HepG2 (cell line): ENCODE measurements around the gene DHX32. TPM values are rescaled to one million over a fixed set of nuclear protein-coding genes. Genes with fewer than 3 reads are reported as not detected.
"Not testable (repeated sequence)": the region's sequence is repeated elsewhere in the genome, so short reads cannot be mapped to it uniquely, and the experiment has no call there.

Experiments used
- ATAC-seq: fragments of 200-7000 bp; cut with Tn5 transposase; 3 replicates; pipeline ENCODE4 v1.9.1; 2020; ENCODE audit warnings: mild to moderate bottlenecking, moderate library complexity
- BruUV-seq: library from RNA; stranded (reverse); fragments of 400-500 nt; replicated peaks from 2 replicates; lab custom pipeline; 2021; lab: Mats Ljungman, UMichigan
- CTCF ChIA-PET: fragments of 300-600 bp; formaldehyde crosslinking; extraction: SDS; loops from one replicate; lab custom pipeline; 2021; ENCODE audit warnings: low total read pairs, inconsistent platforms, low intra/inter-chr PET ratio; lab: Yijun Ruan, JAX
- POLR2A ChIA-PET: fragments of 350-600 bp; sonication (Branson Sonifier 250); formaldehyde crosslinking; loops from one replicate; lab custom pipeline; 2020; ENCODE audit warnings: antibody characterized with exemption, inconsistent platforms; lab: Yijun Ruan, JAX
- DNase-seq: peaks from one replicate; pipeline ENCODE4 v3.0.0-alpha.2; 2015; ENCODE audit warnings: low spot score
- FAIRE-seq: peaks from 3 replicates; lab custom pipeline; 2011; peaks lifted over from hg19 to GRCh38; lab: Jason Lieb, UNC
- H2AFZ ChIP-seq: one replicate; pipeline ENCODE4 v1.6.1; 2011; ENCODE audit warnings: low read length, inconsistent platforms
- H3K27ac ChIP-seq: fragments of 300-600 bp; 3 replicates; pipeline ENCODE4 v1.8.0; 2011; ENCODE audit warnings: mixed run types, mild to moderate bottlenecking, mixed read lengths, low read length, inconsistent platforms; ENCODE audit not compliant: insufficient read depth; ENCODE audit errors: extremely low read length
- H3K27me3 ChIP-seq, 2 experiments: fragments of 200-600 bp in 1 of 2; 2 replicates in 1 of 2; 3 replicates in 1 of 2; pipeline versions ENCODE4 v1.6.0 to v1.8.0; 2011; ENCODE audit warnings: low read length in 2 of 2, mild to moderate bottlenecking in 2 of 2, moderate library complexity in 2 of 2, inconsistent platforms in 1 of 2; ENCODE audit not compliant: insufficient read depth in 2 of 2, control insufficient read depth in 1 of 2
- H3K36me3 ChIP-seq, 2 experiments: fragments of 200-600 bp in 1 of 2; replicated peaks in 1 of 2; 2 replicates in 1 of 2; 3 replicates in 1 of 2; pipeline versions ENCODE4 v1.5.1 to v1.8.0; 2011; ENCODE audit warnings: low read length in 2 of 2, inconsistent platforms in 1 of 2; ENCODE audit not compliant: insufficient read depth in 2 of 2, control insufficient read depth in 1 of 2
- H3K4me1 ChIP-seq: 2 replicates; pipeline ENCODE4 v1.5.1; 2012; ENCODE audit warnings: low read length, inconsistent platforms; ENCODE audit not compliant: insufficient read depth
- H3K4me2 ChIP-seq: 2 replicates; pipeline ENCODE4 v1.6.0; 2011; ENCODE audit warnings: low read depth, low read length, inconsistent platforms
- H3K4me3 ChIP-seq, 3 experiments: fragments of 200-600 bp in 1 of 3; sonication (generic), shearing (Covaris generic) in 1 of 3; replicated peaks in 1 of 3; 2 replicates each; pipeline ENCODE4 v1.5.1; 2011 to 2016; ENCODE audit warnings: low read length in 3 of 3, inconsistent platforms in 2 of 3, low read depth in 2 of 3, mild to moderate bottlenecking in 2 of 3, control low read depth in 1 of 3, mixed read lengths in 1 of 3; ENCODE audit not compliant: insufficient read depth in 1 of 3
- H3K79me2 ChIP-seq: one replicate; pipeline ENCODE4 v1.6.1; 2011; ENCODE audit warnings: low read length, inconsistent platforms; ENCODE audit not compliant: insufficient read depth
- H3K9ac ChIP-seq: 2 replicates; pipeline ENCODE4 v1.6.0; 2011; ENCODE audit warnings: mild to moderate bottlenecking, low read depth, low read length, inconsistent platforms; ENCODE audit not compliant: insufficient read depth
- H3K9me3 ChIP-seq: 2 replicates; pipeline ENCODE4 v1.5.1; 2012; ENCODE audit warnings: mild to moderate bottlenecking, low read length
- H4K20me1 ChIP-seq: 2 replicates; pipeline ENCODE4 v1.6.0; 2011; ENCODE audit warnings: inconsistent platforms, mild to moderate bottlenecking, low read length, moderate library complexity; ENCODE audit not compliant: insufficient read depth
- HDAC2 ChIP-seq: sonication (generic); formaldehyde crosslinking; IDR thresholded peaks from 2 replicates; pipeline ENCODE4 v1.4.0; 2020; ENCODE audit warnings: missing genetic modification reagents
- KDM2A ChIP-seq: sonication (generic); formaldehyde crosslinking; IDR thresholded peaks from 2 replicates; pipeline ENCODE4 v1.4.0; 2020; ENCODE audit warnings: low read depth, missing genetic modification reagents, borderline replicate concordance
- MEIS2 ChIP-seq: sonication (generic); formaldehyde crosslinking; IDR thresholded peaks from 2 replicates; pipeline ENCODE4 v1.9.0; 2021; ENCODE audit warnings: mild to moderate bottlenecking, missing genetic modification reagents
- MXD1 ChIP-seq: sonication (generic); formaldehyde crosslinking; IDR thresholded peaks from 2 replicates; pipeline ENCODE4 v1.4.0; 2020; ENCODE audit warnings: mild to moderate bottlenecking, missing genetic modification reagents
- PHF8 ChIP-seq: sonication (generic); formaldehyde crosslinking; IDR thresholded peaks from 2 replicates; pipeline ENCODE4 v1.5.0; 2020; ENCODE audit warnings: missing genetic modification reagents
- PRDM10 ChIP-seq: sonication (generic); formaldehyde crosslinking; IDR thresholded peaks from 2 replicates; pipeline ENCODE4 v1.4.0; 2020; ENCODE audit warnings: low read depth, missing genetic modification reagents
- RFX3 ChIP-seq: IDR thresholded peaks from 2 replicates; pipeline ENCODE4 v1.6.1; 2016; ENCODE audit warnings: missing biosample characterization, missing genetic modification reagents
- SOX13 ChIP-seq, 3 experiments: fragments of 450-650 bp in 1 of 3; sonication (generic) in 1 of 3; formaldehyde crosslinking in 1 of 3; IDR thresholded peaks in 2 of 3; conservative IDR thresholded peaks in 1 of 3; 2 replicates each; pipeline versions ENCODE4 v1.5.0 to v1.6.1; 2016 to 2020; ENCODE audit warnings: antibody characterized with exemption in 1 of 3, mild to moderate bottlenecking in 1 of 3, missing compliant biosample characterization in 1 of 3, missing genetic modification reagents in 1 of 3, moderate library complexity in 1 of 3
- ZFX ChIP-seq: sonication (generic); formaldehyde crosslinking; IDR thresholded peaks from 2 replicates; pipeline ENCODE4 v1.4.0; 2020; ENCODE audit warnings: mild to moderate bottlenecking, low read depth, missing genetic modification reagents, moderate library complexity
- ZNF687 ChIP-seq: sonication (generic); formaldehyde crosslinking; IDR thresholded peaks from 2 replicates; pipeline ENCODE4 v1.5.1; 2020; ENCODE audit warnings: mild to moderate bottlenecking, missing genetic modification reagents, moderate library complexity
- WGBS: methylation state at CpG from one replicate; pipeline ENCODE4 v1.1.6; 2017; ENCODE audit warnings: low lambda C conversion rate; 5-methylcytosine and 5-hydroxymethylcytosine counted together
- in situ Hi-C: cut with HindIII; loops from 2 replicates; pipeline ENCODE4 v1.10.0; 2017; ENCODE audit warnings: low pct_unique_long_range_greater_than_20kb; ENCODE audit not compliant: extremely low pct_ligation_motif_present
- intact Hi-C: fragments of 100-400 bp; cut with micrococcal nuclease; formaldehyde crosslinking; loops from one replicate; pipeline ENCODE4 v1.10.0; 2022; ENCODE audit not compliant: unreplicated experiment
- polyA plus RNA-seq, 8 experiments: library from polyadenylated mRNA; depleted of rRNA in 3 of 8; stranded (reverse) in 7 of 8; unstranded in 1 of 8; fragments of >200 nt; fragmentation: Illumina TruSeq in 4 of 8; extraction: Trizol in 4 of 8; gene quantifications; 2 replicates each; pipeline versions ENCODE4 v1.2.1 to v1.2.3, GENCODE V29; 2011 to 2016; ENCODE audit warnings: low read depth in 4 of 8, missing spikeins in 1 of 8, mixed read lengths in 1 of 8; ENCODE audit not compliant: insufficient read depth in 1 of 8
- total RNA-seq, 5 experiments: library from RNA; depleted of rRNA; stranded (reverse); fragments of >200 nt; fragmentation: Illumina TruSeq; extraction: Trizol; gene quantifications; 2 replicates each; pipeline ENCODE4 v1.2.3, GENCODE V29; 2016; ENCODE audit warnings: low read depth in 1 of 5
- TF ChIP-seq, protein P1 (sequence below): IDR thresholded peaks from 2 replicates; pipeline ENCODE4 v1.6.1; 2016; ENCODE audit warnings: mild to moderate bottlenecking

Gene DHX32
- total and polyA plus RNA-seq, 2 of the 13 experiments (the other 11 are each of a cell fraction or from before 2014, with no cell fraction given): 15.5 to 16.5 TPM

GRCh38 chr10:125896088-125896934, 15.2 kb upstream of the DHX32 start, which contains the start of gene FANK1:
Gene FANK1, plus strand, starts transcription at chr10:125896564. Its CDS starts 79 bp downstream, at chr10:125896643.
- H3K36me3 ChIP-seq; H2AFZ ChIP-seq; H4K20me1 ChIP-seq; CTCF ChIA-PET; FAIRE-seq; in situ Hi-C loops; intact Hi-C loops; POLR2A ChIA-PET; H3K79me2 ChIP-seq; H3K27me3 ChIP-seq; TF ChIP-seq SOX13 (IDR thresholded peaks at IDR 0.05): not testable (repeated sequence)
- Histone ChIP-seq H3K4me1 (peaks cover 19% of the 10 kb centered on the region; the same call in 1 of the 2 replicates), H3K27ac (peak within 1 kb of the TSS; percentile 66), H3K4me2 (peak within 1 kb of the TSS; percentile 66), H3K9me3 (peaks cover 12% of the 10 kb centered on the region; the same call in 1 of the 2 replicates), H3K9ac (peak within 1 kb of the TSS; percentile 77), H3K4me3 (peak within 1 kb of the TSS; percentile 53 to 73 (median 70))
- peak; percentile 88 for ATAC-seq
- WGBS: 57% methylated on average over 72 of the region's 106 CpGs
- TSS peak; percentile 50 for BruUV-seq
- peak; percentile 73 for DNase-seq
- TF ChIP-seq, protein P1, sequence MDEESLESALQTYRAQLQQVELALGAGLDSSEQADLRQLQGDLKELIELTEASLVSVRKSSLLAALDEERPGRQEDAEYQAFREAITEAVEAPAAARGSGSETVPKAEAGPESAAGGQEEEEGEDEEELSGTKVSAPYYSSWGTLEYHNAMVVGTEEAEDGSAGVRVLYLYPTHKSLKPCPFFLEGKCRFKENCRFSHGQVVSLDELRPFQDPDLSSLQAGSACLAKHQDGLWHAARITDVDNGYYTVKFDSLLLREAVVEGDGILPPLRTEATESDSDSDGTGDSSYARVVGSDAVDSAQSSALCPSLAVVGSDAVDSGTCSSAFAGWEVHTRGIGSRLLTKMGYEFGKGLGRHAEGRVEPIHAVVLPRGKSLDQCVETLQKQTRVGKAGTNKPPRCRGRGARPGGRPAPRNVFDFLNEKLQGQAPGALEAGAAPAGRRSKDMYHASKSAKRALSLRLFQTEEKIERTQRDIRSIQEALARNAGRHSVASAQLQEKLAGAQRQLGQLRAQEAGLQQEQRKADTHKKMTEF (CRISPR knock-in tag): 0 out of 2 replicates have a peak, but pooled peaks have one; percentile 17
- TF ChIP-seq MEIS2 (peak; percentile 29; the same call in 1 of the 2 replicates), RFX3 (CRISPR knock-in tag) (peak; percentile 99), SOX13 (CRISPR knock-in tag; conservative IDR thresholded peaks at IDR 0.05 in 1 of 2, IDR thresholded peaks at IDR 0.05 in 1 of 2) (0 out of 4 replicates have a peak, but pooled peaks of 1 of the 2 experiments have one; percentile 5), ZFX (peak; percentile 84), ZNF687 (CRISPR knock-in tag) (peak; percentile 75), PHF8 (CRISPR knock-in tag) (peak; percentile 61; the same call in 1 of the 2 replicates), MXD1 (CRISPR knock-in tag) (0 out of 2 replicates have a peak, but pooled peaks have one; percentile 53), HDAC2 (CRISPR knock-in tag) (peak; percentile 26; the same call in 1 of the 2 replicates), KDM2A (CRISPR knock-in tag) (peak; percentile 87), PRDM10 (CRISPR knock-in tag) (peak; percentile 67)
